Right lobe of liver (tissue), 6 donors: ENCODE data around the gene CPD. TPM values are rescaled to one million over a fixed set of nuclear protein-coding genes. Genes with fewer than 3 reads are reported as not detected.

ENCODE experiments used
- ATAC-seq, 4 donors: fragments of 200-7000 bp; cut with Tn5 transposase; one replicate each; pipeline ENCODE4 v1.9.1; 2020; ENCODE audit warnings: mild to moderate bottlenecking in 4 of 4, moderate library complexity in 4 of 4
- DNase-seq, 3 donors: peaks; one replicate each; pipeline ENCODE4 v3.0.0-alpha.2; 2020
- H3K27ac ChIP-seq, 3 donors: fragments of 200-600 bp; one replicate each; pipeline ENCODE4 v1.8.0; 2022
- H3K27me3 ChIP-seq, 2 donors: fragments of 200-600 bp; one replicate each; pipeline ENCODE4 v1.8.0; 2022
- H3K36me3 ChIP-seq, 4 donors: fragments of 200-600 bp; sonication (generic) in 1 of 4; one replicate each; pipeline versions ENCODE4 v1.5.1 to v1.8.0; 2017 to 2022; ENCODE audit warnings: control low read depth in 1 of 4
- H3K4me1 ChIP-seq, 4 donors: fragments of 200-600 bp; sonication (generic) in 1 of 4; one replicate each; pipeline versions ENCODE4 v1.5.1 to v1.8.0; 2017 to 2022; ENCODE audit warnings: control low read depth in 1 of 4
- H3K4me3 ChIP-seq, 3 donors: fragments of 200-600 bp; one replicate each; pipeline ENCODE4 v1.8.0; 2022
- H3K9me3 ChIP-seq, 4 donors: fragments of 200-600 bp; sonication (generic) in 1 of 4; one replicate each; pipeline versions ENCODE4 v1.5.1 to v1.8.0; 2017 to 2022; ENCODE audit warnings: control low read depth in 1 of 4
- CTCF ChIP-seq, 4 donors: fragments of 200-600 bp in 3 of 4; fragments of 450-650 bp in 1 of 4; IDR thresholded peaks; one replicate each; pipeline versions ENCODE4 v1.5.1 to v1.8.0; 2016 to 2022; ENCODE audit warnings: antibody characterized with exemption in 4 of 4, mild to moderate bottlenecking in 2 of 4
- POLR2A ChIP-seq: fragments of 450-650 bp; IDR thresholded peaks from one replicate; pipeline ENCODE4 v1.6.1; 2017; ENCODE audit warnings: antibody characterized with exemption, mild to moderate bottlenecking
- WGBS: methylation state at CpG from one replicate; pipeline ENCODE4 v1.1.6; 2018; ENCODE audit warnings: low coverage, low lambda C conversion rate; ENCODE audit not compliant: insufficient coverage; ENCODE audit errors: missing lambda C conversion rate; 5-methylcytosine and 5-hydroxymethylcytosine counted together
- intact Hi-C, 2 donors: fragments of 100-400 bp; cut with DNase I; formaldehyde crosslinking; loops; one replicate each; pipeline versions ENCODE4 v1.11.2 to v1.14.1; 2022
- total RNA-seq, 6 experiments: library from RNA; depleted of rRNA in 2 of 6; stranded (reverse); fragments of >200 nt in 2 of 6; fragmentation: NEBNext Ultra II Directional in 3 of 6; extraction: Animal tissue kit (Norgen Biotek cat#: 25700) in 3 of 6; gene quantifications; one replicate each; pipeline versions ENCODE4 v1.1.0 to v1.2.4, GENCODE V29; 2016 to 2023
- donor health status: DM: no; HTN: yes; CAD: no.
- donor health status: DM: no; HTN: no; CAD: no.
- donor health status: DM: no; HTN: no; CAD: no.
- donor health status: DM: no; HTN: yes; CAD: no.
- donor health status: DM: no; HTN: yes; CAD: no.

The CPD gene
- total RNA-seq, 6 experiments from 2014 or later: 42.2 to 129 (median 53.5) TPM

- no peak for TF ChIP-seq POLR2A
- TF ChIP-seq CTCF (IDR thresholded peaks at IDR 0.05): no peak
- Histone ChIP-seq H3K27me3 (no peaks in the 10 kb centered on the region), H3K36me3 (peaks cover 0 to 28% (median 11%) of the 10 kb centered on the region in 4 donors), H3K4me1 (no peaks in the 10 kb centered on the region), H3K9me3 (no peaks in the 10 kb centered on the region), H3K4me3 (no peak overlapping the region), H3K27ac (no peak overlapping the region)
- no peak for ATAC-seq
- DNase-seq: no peak
- 89% methylated on average over 4 of the region's 4 CpGs for WGBS
- intact Hi-C loops: no loop called here
Observed at GRCh38 chr17:30421592-30421991, 42.9 kb downstream of the CPD start.

DNA sequence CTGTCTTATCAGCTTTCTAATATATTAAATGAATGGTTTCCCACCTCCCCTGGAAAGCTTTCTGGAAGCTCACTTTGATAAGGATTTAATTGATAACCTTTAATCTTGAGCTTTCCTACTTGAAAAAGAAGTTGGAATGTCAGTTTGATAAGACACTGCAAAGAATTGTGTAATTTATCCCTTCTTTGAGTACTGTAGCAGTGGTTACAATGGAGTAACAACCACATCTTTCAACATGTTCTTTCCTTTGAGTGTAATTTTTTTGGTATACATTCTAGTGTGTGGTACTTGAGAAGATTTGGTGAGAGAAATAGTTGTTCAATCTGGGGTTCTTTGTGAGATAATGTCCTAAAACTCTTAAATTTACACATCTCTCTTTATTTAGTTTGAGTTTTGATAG lies 43.4 kb downstream of the CPD start:
- ATAC-seq: no peak
- H3K27ac ChIP-seq: no peak overlapping the region
- no peak for TF ChIP-seq CTCF (IDR thresholded peaks at IDR 0.05)
- no peak for TF ChIP-seq POLR2A
- H3K36me3 ChIP-seq: peaks cover 0 to 28% (median 11%) of the 10 kb centered on the region in 4 donors
- H3K27me3 ChIP-seq: no peaks in the 10 kb centered on the region
- intact Hi-C loops: no loop called here
- no peaks in the 10 kb centered on the region for H3K9me3 ChIP-seq
- DNase-seq: no peak
- H3K4me1 ChIP-seq: no peaks in the 10 kb centered on the region
- no peak overlapping the region for H3K4me3 ChIP-seq

GRCh38 chr17:30424471-30424870 lies 45.7 kb downstream of the CPD start:
- Histone ChIP-seq H3K36me3 (peaks cover 0 to 36% (median 13%) of the 10 kb centered on the region in 4 donors), H3K27me3 (no peaks in the 10 kb centered on the region), H3K27ac (no peak overlapping the region), H3K9me3 (no peaks in the 10 kb centered on the region), H3K4me1 (no peaks in the 10 kb centered on the region), H3K4me3 (no peak overlapping the region)
- intact Hi-C loops: no loop called here
- ATAC-seq (no peak), DNase-seq (no peak)
- TF ChIP-seq POLR2A (no peak), CTCF (IDR thresholded peaks at IDR 0.05) (no peak)
- WGBS: 92% methylated on average over 2 of the region's 2 CpGs

DNA sequence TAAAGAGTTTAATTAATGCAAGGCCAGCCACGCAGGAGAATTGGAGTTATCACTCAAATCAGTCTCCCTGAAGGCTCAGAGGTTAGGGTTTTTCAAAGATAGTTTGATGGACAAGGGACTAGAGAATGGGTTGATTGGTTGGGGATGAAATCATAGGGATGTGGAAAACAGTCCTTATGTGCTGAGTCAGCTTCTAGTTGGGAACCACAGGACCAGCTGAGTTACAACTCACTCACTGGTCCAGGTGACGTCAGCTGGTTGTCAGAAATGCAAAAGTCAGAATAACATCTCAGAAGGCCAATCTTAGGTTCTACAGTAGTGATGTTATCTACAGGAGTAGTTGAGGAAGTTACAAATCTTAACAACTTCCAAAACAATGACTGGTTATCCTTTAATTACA lies 47.6 kb downstream of the CPD start:
- DNase-seq (no peak), ATAC-seq (no peak)
- intact Hi-C loops: no loop called here
- H3K27ac ChIP-seq: no peak overlapping the region
- TF ChIP-seq CTCF (IDR thresholded peaks at IDR 0.05): no peak
- TF ChIP-seq POLR2A: no peak
- H3K9me3 ChIP-seq: no peaks in the 10 kb centered on the region
- H3K27me3 ChIP-seq: no peaks in the 10 kb centered on the region
- 100% methylated on average over 1 of the region's 2 CpGs for WGBS
- peaks cover 0 to 35% (median 10%) of the 10 kb centered on the region in 4 donors for H3K36me3 ChIP-seq
- H3K4me1 ChIP-seq: no peaks in the 10 kb centered on the region
- no peak overlapping the region for H3K4me3 ChIP-seq

GRCh38 chr17:30427611-30428010 lies 48.9 kb downstream of the CPD start:
- intact Hi-C loops: no loop called here
- H3K36me3 ChIP-seq: peaks cover 0 to 29% (median 11%) of the 10 kb centered on the region in 4 donors
- no peak for DNase-seq

More at GRCh38 chr17:30427611-30428010, 48.9 kb downstream of the CPD start:
- ATAC-seq: no peak
- TF ChIP-seq POLR2A (no peak), CTCF (IDR thresholded peaks at IDR 0.05) (no peak)
- no peaks in the 10 kb centered on the region for H3K9me3 ChIP-seq
- 93% methylated on average over 1 of the region's 1 CpG for WGBS
- H3K4me1 ChIP-seq: no peaks in the 10 kb centered on the region
- no peak overlapping the region for H3K4me3 ChIP-seq
- no peak overlapping the region for H3K27ac ChIP-seq
- H3K27me3 ChIP-seq: no peaks in the 10 kb centered on the region
